Suprapubic skin (tissue), 4 donors: ENCODE measurements around the gene ELMO3. TPM values are rescaled to one million over a fixed set of nuclear protein-coding genes. Genes with fewer than 3 reads are reported as not detected.
A peak's percentile ranks its signal among the peaks of the same experiment; 100 is the strongest.

Experiments used
- DNase-seq, 2 donors: peaks; one replicate each; pipeline ENCODE4 v3.0.0-alpha.2; 2019; ENCODE audit warnings: low spot score in 2 of 2
- H3K27ac ChIP-seq: fragments of 200-600 bp; sonication (generic); one replicate; pipeline ENCODE4 v1.5.1; 2019
- H3K27me3 ChIP-seq: fragments of 200-600 bp; sonication (generic); one replicate; pipeline ENCODE4 v1.5.1; 2019
- H3K36me3 ChIP-seq: fragments of 200-600 bp; sonication (generic); one replicate; pipeline ENCODE4 v1.5.1; 2019
- H3K4me1 ChIP-seq: fragments of 200-600 bp; sonication (generic); one replicate; pipeline ENCODE4 v1.5.1; 2019
- H3K4me3 ChIP-seq: fragments of 200-600 bp; sonication (generic); one replicate; pipeline ENCODE4 v1.5.1; 2019; ENCODE audit warnings: mild to moderate bottlenecking
- H3K9me3 ChIP-seq: fragments of 200-600 bp; sonication (generic); one replicate; pipeline ENCODE4 v1.5.1; 2019
- CTCF ChIP-seq, 2 donors: fragments of 200-600 bp in 1 of 2; fragments of 450-650 bp in 1 of 2; sonication (generic) in 1 of 2; IDR thresholded peaks; one replicate each; pipeline ENCODE4 v1.5.1; 2016 to 2019; ENCODE audit warnings: antibody characterized with exemption in 2 of 2, mild to moderate bottlenecking in 1 of 2, moderate library complexity in 1 of 2
- EP300 ChIP-seq: sonication (generic); formaldehyde crosslinking; IDR thresholded peaks from one replicate; pipeline ENCODE4 v1.6.1; 2017; ENCODE audit warnings: antibody characterized with exemption
- POLR2A ChIP-seq, 2 donors: fragments of 450-650 bp; IDR thresholded peaks; one replicate each; pipeline ENCODE4 v1.6.1; 2017; ENCODE audit warnings: antibody characterized with exemption in 2 of 2, mild to moderate bottlenecking in 2 of 2, moderate library complexity in 2 of 2
- POLR2AphosphoS5 ChIP-seq, 3 donors: sonication (generic); formaldehyde crosslinking; IDR thresholded peaks; one replicate each; pipeline ENCODE4 v1.6.1; 2017; ENCODE audit warnings: antibody characterized with exemption in 3 of 3
- WGBS: methylation state at CpG from one replicate; pipeline ENCODE4 v1.1.5; 2018; 5-methylcytosine and 5-hydroxymethylcytosine counted together
- total RNA-seq, 4 donors: library from RNA; depleted of rRNA; stranded (reverse); fragments of >200 nt; gene quantifications; one replicate each; pipeline ENCODE4 v1.1.0, GENCODE V29; 2016

Gene ELMO3
- total RNA-seq, 4 donors from 2014 or later: 48.0 to 77.6 (median 56.7) TPM

- H3K4me1 ChIP-seq: peaks cover 56% of the 10 kb centered on the region
- H3K4me3 ChIP-seq: no peak overlapping the region
- TF ChIP-seq EP300: no peak
- TF ChIP-seq POLR2AphosphoS5 (IDR thresholded peaks at IDR 0.05): no peak
- TF ChIP-seq POLR2A (IDR thresholded peaks at IDR 0.05): no peak
- no peak for TF ChIP-seq CTCF (IDR thresholded peaks at IDR 0.05)
- no peaks in the 10 kb centered on the region for H3K9me3 ChIP-seq
- no peaks in the 10 kb centered on the region for H3K27me3 ChIP-seq
- DNase-seq: no peak
- no peak overlapping the region for H3K27ac ChIP-seq
- 44% methylated on average over 7 of the region's 7 CpGs for WGBS
- H3K36me3 ChIP-seq: no peaks in the 10 kb centered on the region
These were observed 41.7 kb upstream of the ELMO3 start for GRCh38 chr16:67157106-67157748.

- Histone ChIP-seq H3K27ac (no peak overlapping the region), H3K4me1 (peaks cover 64% of the 10 kb centered on the region), H3K36me3 (no peaks in the 10 kb centered on the region), H3K27me3 (no peaks in the 10 kb centered on the region), H3K4me3 (no peak overlapping the region), H3K9me3 (no peaks in the 10 kb centered on the region)
- 72% methylated on average over 7 of the region's 7 CpGs for WGBS
- DNase-seq: no peak
- TF ChIP-seq EP300 (no peak), POLR2AphosphoS5 (IDR thresholded peaks at IDR 0.05) (no peak), POLR2A (IDR thresholded peaks at IDR 0.05) (no peak), CTCF (IDR thresholded peaks at IDR 0.05) (no peak)
These were observed 40.9 kb upstream of the ELMO3 start for GRCh38 chr16:67157892-67158635.

GRCh38 chr16:67158637-67159600, 40.0 kb upstream of the ELMO3 start:
- Histone ChIP-seq H3K27me3 (no peaks in the 10 kb centered on the region), H3K4me1 (peaks cover 73% of the 10 kb centered on the region), H3K36me3 (no peaks in the 10 kb centered on the region), H3K4me3 (peak overlapping the region; percentile 91), H3K9me3 (no peaks in the 10 kb centered on the region), H3K27ac (peak overlapping the region; percentile 86)
- 15% methylated on average over 13 of the region's 34 CpGs for WGBS
- DNase-seq: no peak
- TF ChIP-seq POLR2A (IDR thresholded peaks at IDR 0.05): no peak
- no peak for TF ChIP-seq POLR2AphosphoS5 (IDR thresholded peaks at IDR 0.05)
- no peak for TF ChIP-seq EP300
- no peak for TF ChIP-seq CTCF (IDR thresholded peaks at IDR 0.05)

GRCh38 chr16:67161595-67162058, 37.3 kb upstream of the ELMO3 start:
- H3K36me3 ChIP-seq: peaks cover 5% of the 10 kb centered on the region
- DNase-seq: no peak
- WGBS: 61% methylated on average over 21 of the region's 25 CpGs
- no peaks in the 10 kb centered on the region for H3K9me3 ChIP-seq
- TF ChIP-seq EP300: no peak
- no peak for TF ChIP-seq CTCF (IDR thresholded peaks at IDR 0.05)
- no peak for TF ChIP-seq POLR2AphosphoS5 (IDR thresholded peaks at IDR 0.05)
- no peak for TF ChIP-seq POLR2A (IDR thresholded peaks at IDR 0.05)
- no peaks in the 10 kb centered on the region for H3K27me3 ChIP-seq
- no peak overlapping the region for H3K27ac ChIP-seq
- H3K4me3 ChIP-seq: peak overlapping the region; percentile 91
- H3K4me1 ChIP-seq: peaks cover 75% of the 10 kb centered on the region
